ENCODE measurements around the gene GIMAP4.

The GIMAP4 gene

GRCh38 chr7:150564566-150564965, 2.6 kb upstream of the GIMAP4 start:
- Histone ChIP-seq H3K79me1 (ENCODE audit: low read depth, low read length) (no peaks in the 10 kb centered on the region), H3K23ac (ENCODE audit: low read depth, low read length, poor library complexity) (no peak overlapping the region), H3K14ac (ENCODE audit: low read length) (no peak overlapping the region)

GRCh38 chr7:150565239-150565638, 2.0 kb upstream of the GIMAP4 start:
- WGBS, 2 donors (ENCODE audit: extremely low coverage in 2 of 2, insufficient read length in 2 of 2, insufficient replicate concordance in 1 of 2), result no CpG with 5 or more reads among the region's 7 CpGs

More at GRCh38 chr7:150564566-150564965, 2.6 kb upstream of the GIMAP4 start:
- Histone ChIP-seq H3K4me3 (ENCODE audit: low read length in 2 of 2) (no peak overlapping the region), H2BK120ac (ENCODE audit: low read depth, low read length) (no peak overlapping the region), H3K18ac (ENCODE audit: low read length) (no peak overlapping the region), H3K4me1 (ENCODE audit: control insufficient read depth in 2 of 2, insufficient read depth in 1 of 2, low read depth in 1 of 2, low read length in 2 of 2) (no peaks in the 10 kb centered on the region), H3K9ac (ENCODE audit: low read depth, low read length, poor library complexity) (no peak overlapping the region), H3K27me3 (ENCODE audit: control insufficient read depth in 3 of 3, insufficient read depth in 3 of 3, low read depth in 1 of 3, low read length in 3 of 3) (peaks cover 0 to 8% (median 0%) of the 10 kb centered on the region in 3 experiments), H4K8ac (ENCODE audit: low read depth, low read length) (no peak overlapping the region), H3K27ac (replicated peaks; ENCODE audit: low read length) (no peak overlapping the region), H3K4ac (ENCODE audit: low read length) (no peak overlapping the region), H4K91ac (ENCODE audit: low read depth, low read length, poor library complexity) (no peak overlapping the region), H3K9me3 (replicated peaks in 1 of 2; ENCODE audit: control insufficient read depth in 2 of 2, insufficient read depth in 1 of 2, low read depth in 1 of 2, low read length in 2 of 2) (peaks cover 0 to 2% of the 10 kb centered on the region in 2 donors), H2AFZ (ENCODE audit: low read length) (no peak overlapping the region), H3K4me2 (ENCODE audit: insufficient read depth, low read length, poor library complexity, severe bottlenecking) (no peak overlapping the region), H2BK5ac (ENCODE audit: low read length) (no peak overlapping the region), H2AK5ac (ENCODE audit: low read depth, low read length) (no peak overlapping the region), H2BK15ac (ENCODE audit: low read length) (no peak overlapping the region), H2BK12ac (ENCODE audit: low read length) (no peak overlapping the region), H3K36me3 (replicated peaks in 1 of 2; ENCODE audit: control insufficient read depth in 2 of 2, insufficient read depth in 2 of 2, low read length in 2 of 2) (no peaks in the 10 kb centered on the region)
- DNase-seq (ENCODE audit: low spot score), result no peak
- WGBS, 2 donors (ENCODE audit: extremely low coverage in 2 of 2, insufficient read length in 2 of 2, insufficient replicate concordance in 1 of 2), result no CpG with 5 or more reads among the region's 3 CpGs

GRCh38 chr7:150566123-150566522, 1.1 kb upstream of the GIMAP4 start:
- H3K4me2 ChIP-seq (ENCODE audit: insufficient read depth, low read length, poor library complexity, severe bottlenecking), result no peak overlapping the region
- H2AK5ac ChIP-seq (ENCODE audit: low read depth, low read length), result no peak overlapping the region
- H2AFZ ChIP-seq (ENCODE audit: low read length), result no peak overlapping the region
- no peak overlapping the region for H2BK15ac ChIP-seq (ENCODE audit: low read length)
- no peaks in the 10 kb centered on the region for H3K4me1 ChIP-seq (ENCODE audit: control insufficient read depth in 2 of 2, insufficient read depth in 1 of 2, low read depth in 1 of 2, low read length in 2 of 2)
- no peak overlapping the region for H2BK5ac ChIP-seq (ENCODE audit: low read length)
- no peak overlapping the region for H3K9ac ChIP-seq (ENCODE audit: low read depth, low read length, poor library complexity)
- no peak overlapping the region for H2BK12ac ChIP-seq (ENCODE audit: low read length)
- H3K36me3 ChIP-seq (replicated peaks in 1 of 2; ENCODE audit: control insufficient read depth in 2 of 2, insufficient read depth in 2 of 2, low read length in 2 of 2), result no peaks in the 10 kb centered on the region
- no peak overlapping the region for H3K18ac ChIP-seq (ENCODE audit: low read length)
- H3K27me3 ChIP-seq (ENCODE audit: control insufficient read depth in 3 of 3, insufficient read depth in 3 of 3, low read depth in 1 of 3, low read length in 3 of 3), result peaks cover 0 to 8% (median 0%) of the 10 kb centered on the region in 3 experiments
- no peak for DNase-seq (ENCODE audit: low spot score)
- H3K4me3 ChIP-seq (ENCODE audit: low read length in 2 of 2), result no peak overlapping the region
- H3K23ac ChIP-seq (ENCODE audit: low read depth, low read length, poor library complexity), result no peak overlapping the region
- no peak overlapping the region for H4K91ac ChIP-seq (ENCODE audit: low read depth, low read length, poor library complexity)
- no peak overlapping the region for H2BK120ac ChIP-seq (ENCODE audit: low read depth, low read length)
- H3K14ac ChIP-seq (ENCODE audit: low read length), result no peak overlapping the region
- H3K9me3 ChIP-seq (replicated peaks in 1 of 2; ENCODE audit: control insufficient read depth in 2 of 2, insufficient read depth in 1 of 2, low read depth in 1 of 2, low read length in 2 of 2), result no peaks in the 10 kb centered on the region
- no peak overlapping the region for H3K4ac ChIP-seq (ENCODE audit: low read length)
- no CpG with 5 or more reads among the region's 3 CpGs for WGBS, 2 donors (ENCODE audit: extremely low coverage in 2 of 2, insufficient read length in 2 of 2, insufficient replicate concordance in 1 of 2)
- no peaks in the 10 kb centered on the region for H3K79me1 ChIP-seq (ENCODE audit: low read depth, low read length)
- H3K27ac ChIP-seq (replicated peaks; ENCODE audit: low read length), result no peak overlapping the region
- no peak overlapping the region for H4K8ac ChIP-seq (ENCODE audit: low read depth, low read length)

More at GRCh38 chr7:150565239-150565638, 2.0 kb upstream of the GIMAP4 start:
- no peak for DNase-seq (ENCODE audit: low spot score)
- peaks cover 0 to 2% of the 10 kb centered on the region in 2 donors for H3K9me3 ChIP-seq (replicated peaks in 1 of 2; ENCODE audit: control insufficient read depth in 2 of 2, insufficient read depth in 1 of 2, low read depth in 1 of 2, low read length in 2 of 2)
- H3K4me1 ChIP-seq (ENCODE audit: control insufficient read depth in 2 of 2, insufficient read depth in 1 of 2, low read depth in 1 of 2, low read length in 2 of 2), result no peaks in the 10 kb centered on the region
- H2AFZ ChIP-seq (ENCODE audit: low read length), result no peak overlapping the region
- H2BK12ac ChIP-seq (ENCODE audit: low read length), result no peak overlapping the region
- no peak overlapping the region for H4K8ac ChIP-seq (ENCODE audit: low read depth, low read length)
- no peak overlapping the region for H4K91ac ChIP-seq (ENCODE audit: low read depth, low read length, poor library complexity)
- H2BK15ac ChIP-seq (ENCODE audit: low read length), result no peak overlapping the region
- no peaks in the 10 kb centered on the region for H3K79me1 ChIP-seq (ENCODE audit: low read depth, low read length)
- no peak overlapping the region for H3K27ac ChIP-seq (replicated peaks; ENCODE audit: low read length)
- no peak overlapping the region for H3K4ac ChIP-seq (ENCODE audit: low read length)
- H3K4me2 ChIP-seq (ENCODE audit: insufficient read depth, low read length, poor library complexity, severe bottlenecking), result no peak overlapping the region
- no peak overlapping the region for H3K14ac ChIP-seq (ENCODE audit: low read length)
- no peak overlapping the region for H3K18ac ChIP-seq (ENCODE audit: low read length)
- H3K4me3 ChIP-seq (ENCODE audit: low read length in 2 of 2), result no peak overlapping the region
- no peak overlapping the region for H3K23ac ChIP-seq (ENCODE audit: low read depth, low read length, poor library complexity)
- H2BK5ac ChIP-seq (ENCODE audit: low read length), result no peak overlapping the region
- H3K9ac ChIP-seq (ENCODE audit: low read depth, low read length, poor library complexity), result no peak overlapping the region
- no peak overlapping the region for H2AK5ac ChIP-seq (ENCODE audit: low read depth, low read length)
- H3K36me3 ChIP-seq (replicated peaks in 1 of 2; ENCODE audit: control insufficient read depth in 2 of 2, insufficient read depth in 2 of 2, low read length in 2 of 2), result no peaks in the 10 kb centered on the region
- peaks cover 0 to 8% (median 0%) of the 10 kb centered on the region in 3 experiments for H3K27me3 ChIP-seq (ENCODE audit: control insufficient read depth in 3 of 3, insufficient read depth in 3 of 3, low read depth in 1 of 3, low read length in 3 of 3)
- no peak overlapping the region for H2BK120ac ChIP-seq (ENCODE audit: low read depth, low read length)

- Histone ChIP-seq H2AK5ac (ENCODE audit: low read depth, low read length) (no peak overlapping the region), H3K9ac (ENCODE audit: low read depth, low read length, poor library complexity) (no peak overlapping the region), H3K4me1 (ENCODE audit: control insufficient read depth in 2 of 2, insufficient read depth in 1 of 2, low read depth in 1 of 2, low read length in 2 of 2) (no peaks in the 10 kb centered on the region), H3K14ac (ENCODE audit: low read length) (no peak overlapping the region), H3K23ac (ENCODE audit: low read depth, low read length, poor library complexity) (no peak overlapping the region), H2AFZ (ENCODE audit: low read length) (no peak overlapping the region), H4K91ac (ENCODE audit: low read depth, low read length, poor library complexity) (no peak overlapping the region), H3K9me3 (replicated peaks in 1 of 2; ENCODE audit: control insufficient read depth in 2 of 2, insufficient read depth in 1 of 2, low read depth in 1 of 2, low read length in 2 of 2) (no peaks in the 10 kb centered on the region), H2BK15ac (ENCODE audit: low read length) (no peak overlapping the region), H3K18ac (ENCODE audit: low read length) (no peak overlapping the region), H2BK120ac (ENCODE audit: low read depth, low read length) (no peak overlapping the region), H4K8ac (ENCODE audit: low read depth, low read length) (no peak overlapping the region), H2BK12ac (ENCODE audit: low read length) (no peak overlapping the region), H3K79me1 (ENCODE audit: low read depth, low read length) (no peaks in the 10 kb centered on the region), H3K36me3 (replicated peaks in 1 of 2; ENCODE audit: control insufficient read depth in 2 of 2, insufficient read depth in 2 of 2, low read length in 2 of 2) (no peaks in the 10 kb centered on the region), H2BK5ac (ENCODE audit: low read length) (no peak overlapping the region), H3K27ac (replicated peaks; ENCODE audit: low read length) (no peak overlapping the region), H3K4me3 (ENCODE audit: low read length in 2 of 2) (no peak overlapping the region), H3K4me2 (ENCODE audit: insufficient read depth, low read length, poor library complexity, severe bottlenecking) (no peak overlapping the region), H3K4ac (ENCODE audit: low read length) (no peak overlapping the region), H3K27me3 (ENCODE audit: control insufficient read depth in 3 of 3, insufficient read depth in 3 of 3, low read depth in 1 of 3, low read length in 3 of 3) (peaks cover 0 to 8% (median 0%) of the 10 kb centered on the region in 3 experiments)
- no CpG with 5 or more reads among the region's 1 CpG for WGBS, 2 donors (ENCODE audit: extremely low coverage in 2 of 2, insufficient read length in 2 of 2, insufficient replicate concordance in 1 of 2)
- DNase-seq (ENCODE audit: low spot score), result no peak
Measured at GRCh38 chr7:150566572-150566971, 618 bp upstream of the GIMAP4 start.

Measured in neuronal stem cell (in vitro differentiated cells).